Liver (tissue), 3 donors: ENCODE measurements around the gene DNAJC5G.
"Not testable (repeated sequence)": the region's sequence is repeated elsewhere in the genome, so short reads cannot be mapped to it uniquely, and the experiment has no call there.

Experiments used
- EGR1 ChIP-seq, 2 donors: IDR thresholded peaks; 2 replicates each; pipeline ENCODE4 v1.6.1; 2016 to 2018; ENCODE audit warnings: antibody characterized with exemption in 2 of 2, low read depth in 2 of 2
- FOXA1 ChIP-seq: IDR thresholded peaks from 2 replicates; pipeline ENCODE4 v1.6.1; 2016; ENCODE audit warnings: antibody characterized with exemption
- JUND ChIP-seq, 2 donors: IDR thresholded peaks; 2 replicates each; pipeline ENCODE4 v1.6.1; 2016; ENCODE audit warnings: antibody characterized with exemption in 2 of 2
- RAD21 ChIP-seq, 2 donors: IDR thresholded peaks; 2 replicates each; pipeline ENCODE4 v1.6.1; 2016; ENCODE audit warnings: antibody characterized with exemption in 2 of 2, mild to moderate bottlenecking in 2 of 2
- TAF1 ChIP-seq: conservative IDR thresholded peaks from 2 replicates; pipeline ENCODE4 v1.6.1; 2016; ENCODE audit warnings: antibody characterized with exemption, mild to moderate bottlenecking
- TF ChIP-seq, protein P1 (sequence below): fragments of 150-350 bp; IDR thresholded peaks from 2 replicates; pipeline ENCODE4 v1.5.1; 2017; ENCODE audit warnings: improper control_type of control experiment, low read depth, low read length; ENCODE audit not compliant: missing input control
- TF ChIP-seq, protein P2 (sequence below): IDR thresholded peaks from 2 replicates; pipeline ENCODE4 v1.6.1; 2016; ENCODE audit warnings: antibody characterized with exemption
- TF ChIP-seq, protein P3 (sequence below): IDR thresholded peaks from 2 replicates; pipeline ENCODE4 v1.6.1; 2016; ENCODE audit warnings: antibody characterized with exemption, mild to moderate bottlenecking
- TF ChIP-seq, protein P4 (sequence below): IDR thresholded peaks from 2 replicates; pipeline ENCODE4 v1.6.1; 2016; ENCODE audit warnings: antibody characterized with exemption
- donor health status: healthy.
- donor health status: healthy.

DNA sequence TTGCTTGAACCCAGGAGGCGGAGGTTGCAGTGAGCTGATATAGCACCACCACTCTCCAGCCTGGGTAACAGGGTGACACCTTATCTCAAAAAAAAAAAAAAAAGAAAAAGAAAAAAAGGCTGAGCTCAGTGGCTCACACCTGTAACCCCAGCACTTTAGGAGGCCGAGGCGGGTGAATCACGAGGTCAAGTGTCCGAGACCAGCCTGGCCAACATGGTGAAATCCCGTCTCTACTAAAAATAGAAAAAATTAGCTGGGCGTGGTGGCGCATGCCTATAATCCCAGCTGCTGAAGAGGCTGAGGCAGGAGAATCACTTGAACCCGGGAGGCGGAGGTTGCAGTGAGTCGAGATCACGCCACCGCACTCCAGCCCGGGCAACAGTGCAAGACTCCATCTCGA lies 44.6 kb downstream of the DNAJC5G start:
- TF ChIP-seq, protein P1, sequence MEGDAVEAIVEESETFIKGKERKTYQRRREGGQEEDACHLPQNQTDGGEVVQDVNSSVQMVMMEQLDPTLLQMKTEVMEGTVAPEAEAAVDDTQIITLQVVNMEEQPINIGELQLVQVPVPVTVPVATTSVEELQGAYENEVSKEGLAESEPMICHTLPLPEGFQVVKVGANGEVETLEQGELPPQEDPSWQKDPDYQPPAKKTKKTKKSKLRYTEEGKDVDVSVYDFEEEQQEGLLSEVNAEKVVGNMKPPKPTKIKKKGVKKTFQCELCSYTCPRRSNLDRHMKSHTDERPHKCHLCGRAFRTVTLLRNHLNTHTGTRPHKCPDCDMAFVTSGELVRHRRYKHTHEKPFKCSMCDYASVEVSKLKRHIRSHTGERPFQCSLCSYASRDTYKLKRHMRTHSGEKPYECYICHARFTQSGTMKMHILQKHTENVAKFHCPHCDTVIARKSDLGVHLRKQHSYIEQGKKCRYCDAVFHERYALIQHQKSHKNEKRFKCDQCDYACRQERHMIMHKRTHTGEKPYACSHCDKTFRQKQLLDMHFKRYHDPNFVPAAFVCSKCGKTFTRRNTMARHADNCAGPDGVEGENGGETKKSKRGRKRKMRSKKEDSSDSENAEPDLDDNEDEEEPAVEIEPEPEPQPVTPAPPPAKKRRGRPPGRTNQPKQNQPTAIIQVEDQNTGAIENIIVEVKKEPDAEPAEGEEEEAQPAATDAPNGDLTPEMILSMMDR = not testable (repeated sequence)
- TF ChIP-seq, protein P2, sequence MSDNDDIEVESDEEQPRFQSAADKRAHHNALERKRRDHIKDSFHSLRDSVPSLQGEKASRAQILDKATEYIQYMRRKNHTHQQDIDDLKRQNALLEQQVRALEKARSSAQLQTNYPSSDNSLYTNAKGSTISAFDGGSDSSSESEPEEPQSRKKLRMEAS = not testable (repeated sequence)
- not testable (repeated sequence) for TF ChIP-seq RAD21 (IDR thresholded peaks at IDR 0.05); EGR1 (IDR thresholded peaks at IDR 0.05; ENCODE audit: low read depth in 2 of 2); TAF1; FOXA1; JUND (IDR thresholded peaks at IDR 0.05)
- TF ChIP-seq, protein P3, sequence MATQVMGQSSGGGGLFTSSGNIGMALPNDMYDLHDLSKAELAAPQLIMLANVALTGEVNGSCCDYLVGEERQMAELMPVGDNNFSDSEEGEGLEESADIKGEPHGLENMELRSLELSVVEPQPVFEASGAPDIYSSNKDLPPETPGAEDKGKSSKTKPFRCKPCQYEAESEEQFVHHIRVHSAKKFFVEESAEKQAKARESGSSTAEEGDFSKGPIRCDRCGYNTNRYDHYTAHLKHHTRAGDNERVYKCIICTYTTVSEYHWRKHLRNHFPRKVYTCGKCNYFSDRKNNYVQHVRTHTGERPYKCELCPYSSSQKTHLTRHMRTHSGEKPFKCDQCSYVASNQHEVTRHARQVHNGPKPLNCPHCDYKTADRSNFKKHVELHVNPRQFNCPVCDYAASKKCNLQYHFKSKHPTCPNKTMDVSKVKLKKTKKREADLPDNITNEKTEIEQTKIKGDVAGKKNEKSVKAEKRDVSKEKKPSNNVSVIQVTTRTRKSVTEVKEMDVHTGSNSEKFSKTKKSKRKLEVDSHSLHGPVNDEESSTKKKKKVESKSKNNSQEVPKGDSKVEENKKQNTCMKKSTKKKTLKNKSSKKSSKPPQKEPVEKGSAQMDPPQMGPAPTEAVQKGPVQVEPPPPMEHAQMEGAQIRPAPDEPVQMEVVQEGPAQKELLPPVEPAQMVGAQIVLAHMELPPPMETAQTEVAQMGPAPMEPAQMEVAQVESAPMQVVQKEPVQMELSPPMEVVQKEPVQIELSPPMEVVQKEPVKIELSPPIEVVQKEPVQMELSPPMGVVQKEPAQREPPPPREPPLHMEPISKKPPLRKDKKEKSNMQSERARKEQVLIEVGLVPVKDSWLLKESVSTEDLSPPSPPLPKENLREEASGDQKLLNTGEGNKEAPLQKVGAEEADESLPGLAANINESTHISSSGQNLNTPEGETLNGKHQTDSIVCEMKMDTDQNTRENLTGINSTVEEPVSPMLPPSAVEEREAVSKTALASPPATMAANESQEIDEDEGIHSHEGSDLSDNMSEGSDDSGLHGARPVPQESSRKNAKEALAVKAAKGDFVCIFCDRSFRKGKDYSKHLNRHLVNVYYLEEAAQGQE = not testable (repeated sequence)
- TF ChIP-seq, protein P4, sequence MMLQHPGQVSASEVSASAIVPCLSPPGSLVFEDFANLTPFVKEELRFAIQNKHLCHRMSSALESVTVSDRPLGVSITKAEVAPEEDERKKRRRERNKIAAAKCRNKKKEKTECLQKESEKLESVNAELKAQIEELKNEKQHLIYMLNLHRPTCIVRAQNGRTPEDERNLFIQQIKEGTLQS = not testable (repeated sequence)
